GM04504 (cell line): ENCODE data around the gene TRAPPC14.

Experiments used
- DNase-seq: peaks from one replicate; pipeline ENCODE4 v3.0.0-alpha.2; 2012; ENCODE audit warnings: low read depth

The TRAPPC14 gene

GRCh38 chr7:100124301-100125230, 34.0 kb downstream of the TRAPPC14 start:
- DNase-seq: no peak

- DNase-seq: no peak
These were observed 36.0 kb downstream of the TRAPPC14 start for GRCh38 chr7:100122568-100122967.

GRCh38 chr7:100122067-100122466, 36.5 kb downstream of the TRAPPC14 start:
- no peak for DNase-seq

GRCh38 chr7:100120733-100121036, 37.8 kb downstream of the TRAPPC14 start:
- DNase-seq: no peak

GRCh38 chr7:100119970-100120732, 38.4 kb downstream of the TRAPPC14 start:
- DNase-seq: peak; percentile 47

GRCh38 chr7:100119072-100119969, 39.2 kb downstream of the TRAPPC14 start, which contains the start of the genes CNPY4 and TAF6:
Gene CNPY4 (plus strand): TSS chr7:100119634. CDS start chr7:100119745, 111 bp downstream.
Gene TAF6 (minus strand): TSS chr7:100119358. CDS start chr7:100114209, 5,149 bp downstream.
- peak; percentile 88 for DNase-seq

- no peak for DNase-seq
These were observed 40.0 kb downstream of the TRAPPC14 start for GRCh38 chr7:100118388-100119071.

GRCh38 chr7:100115026-100115425, 43.5 kb downstream of the TRAPPC14 start:
- DNase-seq: no peak

GRCh38 chr7:100111914-100112313, 46.6 kb downstream of the TRAPPC14 start:
- DNase-seq: no peak

- no peak for DNase-seq
These were observed 47.4 kb downstream of the TRAPPC14 start for GRCh38 chr7:100111156-100111555.

- no peak for DNase-seq
These were observed 48.9 kb downstream of the TRAPPC14 start for GRCh38 chr7:100109521-100110163.

- no peak for DNase-seq
These were observed 50.6 kb downstream of the TRAPPC14 start for GRCh38 chr7:100107890-100108289.

GRCh38 chr7:100107125-100107737, 51.3 kb downstream of the TRAPPC14 start:
- no peak for DNase-seq

GRCh38 chr7:100106633-100107032, 51.9 kb downstream of the TRAPPC14 start:
- no peak for DNase-seq

- DNase-seq: no peak
These were observed 53.0 kb downstream of the TRAPPC14 start for GRCh38 chr7:100105534-100105933.
